Transverse colon (tissue), 3 donors: ENCODE results near the gene FGF3.

Source experiments
- CTCF ChIP-seq, 5 experiments: fragments of 200-600 bp in 3 of 5; fragments of 450-650 bp in 2 of 5; sonication (generic) in 3 of 5; IDR thresholded peaks; 1 replicate in 2 of 5; 2 replicates in 3 of 5; pipeline ENCODE4 v1.5.1; 2016 to 2017; ENCODE audit warnings: antibody characterized with exemption in 5 of 5, inconsistent platforms in 3 of 5, mild to moderate bottlenecking in 2 of 5, moderate library complexity in 1 of 5
- EP300 ChIP-seq: sonication (generic); formaldehyde crosslinking; IDR thresholded peaks from one replicate; pipeline ENCODE4 v1.6.1; 2017; ENCODE audit warnings: antibody characterized with exemption, low read depth
- POLR2A ChIP-seq: fragments of 450-650 bp; IDR thresholded peaks from one replicate; pipeline ENCODE4 v1.6.1; 2016; ENCODE audit warnings: antibody characterized with exemption, mild to moderate bottlenecking, moderate library complexity

- TF ChIP-seq EP300 (no peak), CTCF (IDR thresholded peaks at IDR 0.05) (no peak), POLR2A (no peak)
Measured at GRCh38 chr11:69808667-69809086, 10.5 kb downstream of the FGF3 start.
